ENCODE results near the gene SLC7A6. TPM values are rescaled to one million over a fixed set of nuclear protein-coding genes. Genes with fewer than 3 reads are reported as not detected.

Gene SLC7A6
- total and polyA plus RNA-seq, 2 of the 13 experiments (the other 11 are each of a cell fraction or from before 2014, with no cell fraction given) = 35.8 to 70.8 TPM

GRCh38 chr16:68328151-68328859, 64.0 kb downstream of the SLC7A6 start (continued):
- TF ChIP-seq, protein P1, sequence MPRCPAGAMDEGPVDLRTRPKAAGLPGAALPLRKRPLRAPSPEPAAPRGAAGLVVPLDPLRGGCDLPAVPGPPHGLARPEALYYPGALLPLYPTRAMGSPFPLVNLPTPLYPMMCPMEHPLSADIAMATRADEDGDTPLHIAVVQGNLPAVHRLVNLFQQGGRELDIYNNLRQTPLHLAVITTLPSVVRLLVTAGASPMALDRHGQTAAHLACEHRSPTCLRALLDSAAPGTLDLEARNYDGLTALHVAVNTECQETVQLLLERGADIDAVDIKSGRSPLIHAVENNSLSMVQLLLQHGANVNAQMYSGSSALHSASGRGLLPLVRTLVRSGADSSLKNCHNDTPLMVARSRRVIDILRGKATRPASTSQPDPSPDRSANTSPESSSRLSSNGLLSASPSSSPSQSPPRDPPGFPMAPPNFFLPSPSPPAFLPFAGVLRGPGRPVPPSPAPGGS (CRISPR knock-in tag; IDR thresholded peaks at IDR 0.05) = no peak
- no peak for TF ChIP-seq MTF2 (CRISPR knock-in tag; IDR thresholded peaks at IDR 0.05; ENCODE audit: borderline replicate concordance)
- TF ChIP-seq NFE2L2 (IDR thresholded peaks at IDR 0.05; ENCODE audit: low read length) = no peak
- no peak for TF ChIP-seq ZNF773 (CRISPR knock-in tag; IDR thresholded peaks at IDR 0.05; ENCODE audit: borderline replicate concordance)
- TF ChIP-seq ZNF275 (CRISPR knock-in tag; IDR thresholded peaks at IDR 0.05; ENCODE audit: borderline replicate concordance) = no peak
- TF ChIP-seq, protein P2, sequence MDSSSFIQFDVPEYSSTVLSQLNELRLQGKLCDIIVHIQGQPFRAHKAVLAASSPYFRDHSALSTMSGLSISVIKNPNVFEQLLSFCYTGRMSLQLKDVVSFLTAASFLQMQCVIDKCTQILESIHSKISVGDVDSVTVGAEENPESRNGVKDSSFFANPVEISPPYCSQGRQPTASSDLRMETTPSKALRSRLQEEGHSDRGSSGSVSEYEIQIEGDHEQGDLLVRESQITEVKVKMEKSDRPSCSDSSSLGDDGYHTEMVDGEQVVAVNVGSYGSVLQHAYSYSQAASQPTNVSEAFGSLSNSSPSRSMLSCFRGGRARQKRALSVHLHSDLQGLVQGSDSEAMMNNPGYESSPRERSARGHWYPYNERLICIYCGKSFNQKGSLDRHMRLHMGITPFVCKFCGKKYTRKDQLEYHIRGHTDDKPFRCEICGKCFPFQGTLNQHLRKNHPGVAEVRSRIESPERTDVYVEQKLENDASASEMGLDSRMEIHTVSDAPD (CRISPR knock-in tag; IDR thresholded peaks at IDR 0.05) = no peak
- no peak for TF ChIP-seq ZNF17 (CRISPR knock-in tag; IDR thresholded peaks at IDR 0.05)
- TF ChIP-seq SOX6 (IDR thresholded peaks at IDR 0.05) = no peak
- peak; percentile 21; the same call in 1 of the 2 replicates for TF ChIP-seq SOX6 (CRISPR knock-in tag; IDR thresholded peaks at IDR 0.05)
- TF ChIP-seq KLF16 (CRISPR knock-in tag; IDR thresholded peaks at IDR 0.05) = peak in 1 of 2 experiments; percentile 43; a peak in 1 of 4 replicates
- no peak for TF ChIP-seq ZSCAN12 (CRISPR knock-in tag; IDR thresholded peaks at IDR 0.05)
- TF ChIP-seq HOXA9 (CRISPR knock-in tag; IDR thresholded peaks at IDR 0.05; ENCODE audit: borderline replicate concordance) = no peak
- no peak for TF ChIP-seq CENPT (CRISPR knock-in tag; IDR thresholded peaks at IDR 0.05; ENCODE audit: low read depth)
- TF ChIP-seq FOXK1 (CRISPR knock-in tag; IDR thresholded peaks at IDR 0.05; ENCODE audit: borderline replicate concordance, low read depth) = no peak
- TF ChIP-seq HOXD1 (CRISPR knock-in tag; IDR thresholded peaks at IDR 0.05) = no peak
- TF ChIP-seq NFRKB (IDR thresholded peaks at IDR 0.05) = no peak
- TF ChIP-seq, protein P3, sequence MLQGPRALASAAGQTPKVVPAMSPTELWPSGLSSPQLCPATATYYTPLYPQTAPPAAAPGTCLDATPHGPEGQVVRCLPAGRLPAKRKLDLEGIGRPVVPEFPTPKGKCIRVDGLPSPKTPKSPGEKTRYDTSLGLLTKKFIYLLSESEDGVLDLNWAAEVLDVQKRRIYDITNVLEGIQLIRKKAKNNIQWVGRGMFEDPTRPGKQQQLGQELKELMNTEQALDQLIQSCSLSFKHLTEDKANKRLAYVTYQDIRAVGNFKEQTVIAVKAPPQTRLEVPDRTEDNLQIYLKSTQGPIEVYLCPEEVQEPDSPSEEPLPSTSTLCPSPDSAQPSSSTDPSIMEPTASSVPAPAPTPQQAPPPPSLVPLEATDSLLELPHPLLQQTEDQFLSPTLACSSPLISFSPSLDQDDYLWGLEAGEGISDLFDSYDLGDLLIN (CRISPR knock-in tag; IDR thresholded peaks at IDR 0.05; ENCODE audit: borderline replicate concordance) = no peak
- no peak for TF ChIP-seq ZFP36L2 (CRISPR knock-in tag; IDR thresholded peaks at IDR 0.05)
- TF ChIP-seq GFI1 (CRISPR knock-in tag; IDR thresholded peaks at IDR 0.05; ENCODE audit: borderline replicate concordance) = peak; percentile 69; the same call in 1 of the 2 replicates
- peak; percentile 69 for TF ChIP-seq ZNF331 (CRISPR knock-in tag; IDR thresholded peaks at IDR 0.05)
- no peak for TF ChIP-seq HOXA5 (CRISPR knock-in tag; IDR thresholded peaks at IDR 0.05)
- TF ChIP-seq ZFP37 (CRISPR knock-in tag; IDR thresholded peaks at IDR 0.05; ENCODE audit: borderline replicate concordance) = no peak
- TF ChIP-seq ZNF546 (CRISPR knock-in tag; conservative IDR thresholded peaks at IDR 0.05) = no peak
- TF ChIP-seq ZNF503 (CRISPR knock-in tag; IDR thresholded peaks at IDR 0.05) = no peak; the same call in 1 of the 2 replicates
